CD1c-positive myeloid dendritic cell (primary cell): ENCODE measurements around the gene TUBB6.

Source experiments
- DNase-seq: peaks from one replicate; pipeline ENCODE4 v3.0.0-alpha.2; 2016; ENCODE audit errors: extremely low spot score

The TUBB6 gene

DNA sequence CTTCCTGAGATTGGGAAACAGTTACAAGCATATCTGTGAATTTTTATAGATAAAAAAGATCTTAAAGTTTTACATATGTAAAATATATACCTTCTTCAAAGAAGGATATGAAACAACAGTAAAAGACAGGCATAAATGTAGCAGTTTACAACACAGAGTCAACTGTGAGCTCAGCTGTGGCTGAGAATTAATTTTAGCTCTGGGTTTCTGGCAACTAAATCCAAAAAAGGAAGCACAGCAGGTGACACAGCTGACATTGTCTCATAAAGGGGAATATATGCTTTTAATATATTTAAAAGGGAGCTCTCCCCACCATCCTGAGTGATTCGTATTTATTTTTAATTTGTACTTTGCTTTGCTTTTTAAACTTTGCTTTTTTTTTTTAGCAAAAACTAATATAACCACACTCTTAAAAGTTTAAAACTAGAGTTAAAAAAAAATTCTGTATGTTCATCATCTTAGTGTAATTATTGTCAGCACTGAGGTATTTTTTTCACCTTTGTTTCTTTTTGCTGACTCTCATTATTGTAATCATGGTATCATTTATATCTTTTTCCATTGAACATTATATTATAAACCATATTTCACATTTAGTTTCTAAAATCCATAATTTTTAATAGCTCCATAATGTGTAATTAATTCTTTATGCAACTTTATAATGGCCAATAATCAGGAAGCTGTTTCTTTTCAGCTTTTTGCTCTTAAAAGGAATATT lies 6.7 kb downstream of the TUBB6 start:
- peak; percentile 40 for DNase-seq

DNA sequence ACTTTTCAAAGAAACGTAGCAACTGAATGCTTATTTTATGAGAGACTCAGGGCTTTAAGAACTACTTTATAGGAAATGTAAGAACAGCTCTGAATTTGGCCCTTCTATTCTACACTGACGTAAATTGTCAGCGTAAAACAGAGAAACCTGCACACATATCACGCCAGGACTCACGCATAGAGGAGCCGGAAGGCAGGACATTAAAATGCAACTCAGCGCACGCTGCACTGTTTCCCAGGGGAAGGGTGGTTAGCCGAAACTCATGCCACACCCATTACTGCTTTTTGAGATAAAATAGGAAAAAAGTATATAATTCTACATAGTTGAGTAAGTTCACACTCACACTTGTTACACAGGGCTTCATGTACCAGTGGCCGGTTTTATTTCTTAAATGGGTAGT lies 7.4 kb downstream of the TUBB6 start:
- no peak for DNase-seq

DNA sequence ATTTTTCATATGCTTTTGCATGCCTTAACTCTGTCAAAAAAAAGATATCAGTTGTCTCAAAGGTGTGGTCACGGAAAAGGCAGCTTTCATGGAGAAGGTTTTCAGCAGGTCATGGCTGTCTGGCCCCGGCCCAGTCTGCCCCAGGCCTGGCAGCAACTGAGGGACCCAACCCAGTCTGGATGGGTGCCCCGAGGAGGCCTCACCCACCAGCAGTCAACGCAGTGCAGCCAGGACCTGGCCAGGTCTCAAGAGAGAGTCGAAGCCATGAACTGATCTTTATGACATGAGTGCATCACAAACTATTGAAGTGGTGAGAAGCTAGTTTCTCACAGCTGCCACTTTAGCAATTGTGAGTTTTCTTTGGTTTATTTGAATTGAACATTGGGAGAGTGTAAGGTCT lies 7.9 kb downstream of the TUBB6 start:
- no peak for DNase-seq

DNA sequence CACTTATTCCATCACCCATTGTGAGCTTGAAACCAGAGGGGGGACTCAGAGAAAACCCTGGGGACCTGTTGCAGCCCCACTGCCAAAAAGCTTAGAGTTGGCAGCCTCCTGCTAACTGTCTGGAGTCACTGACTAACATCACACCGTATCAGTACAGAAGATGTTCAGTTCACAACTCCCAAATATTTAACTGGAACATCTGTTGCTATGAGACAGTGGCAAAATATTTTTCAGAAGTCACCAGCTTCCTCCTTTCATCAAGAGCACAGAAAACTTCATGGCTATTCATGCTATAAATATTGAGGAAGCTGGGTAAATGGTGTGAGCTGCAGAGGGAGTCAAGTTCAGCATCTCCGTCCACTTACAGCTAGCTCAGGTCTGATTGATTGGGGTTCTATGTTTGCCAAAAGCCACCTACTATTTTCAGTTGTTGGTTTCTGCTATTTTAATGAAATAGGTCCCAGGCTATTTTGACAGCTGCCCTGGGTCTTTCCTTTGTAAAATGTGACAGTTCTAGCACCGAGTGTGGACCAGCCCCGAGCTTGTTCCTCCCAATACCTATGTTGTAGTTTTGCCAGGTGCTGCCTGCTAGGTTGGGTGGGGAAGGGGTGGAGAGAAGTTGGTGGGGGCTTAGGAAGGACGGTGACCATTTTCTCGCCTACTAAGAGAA lies 9.8 kb downstream of the TUBB6 start:
- peak; percentile 84 for DNase-seq

DNA sequence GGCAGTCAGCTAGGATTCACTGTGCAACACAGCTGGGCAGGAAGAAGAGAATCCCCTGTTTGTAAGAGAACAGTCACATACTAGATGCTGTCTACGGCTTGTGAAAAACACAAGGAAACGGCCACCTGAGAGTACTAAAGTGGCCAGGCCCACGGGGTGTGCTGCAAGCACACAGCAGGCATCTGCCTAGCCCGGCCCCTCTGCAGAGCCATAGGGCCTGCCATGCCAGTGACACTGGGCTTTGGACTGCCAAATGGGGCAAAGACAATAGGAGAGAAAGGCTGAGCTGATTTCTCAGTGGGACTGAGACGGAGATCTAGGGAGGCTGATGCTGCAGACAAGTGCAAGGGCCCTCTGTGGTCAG lies 10.3 kb downstream of the TUBB6 start:
- no peak for DNase-seq

DNA sequence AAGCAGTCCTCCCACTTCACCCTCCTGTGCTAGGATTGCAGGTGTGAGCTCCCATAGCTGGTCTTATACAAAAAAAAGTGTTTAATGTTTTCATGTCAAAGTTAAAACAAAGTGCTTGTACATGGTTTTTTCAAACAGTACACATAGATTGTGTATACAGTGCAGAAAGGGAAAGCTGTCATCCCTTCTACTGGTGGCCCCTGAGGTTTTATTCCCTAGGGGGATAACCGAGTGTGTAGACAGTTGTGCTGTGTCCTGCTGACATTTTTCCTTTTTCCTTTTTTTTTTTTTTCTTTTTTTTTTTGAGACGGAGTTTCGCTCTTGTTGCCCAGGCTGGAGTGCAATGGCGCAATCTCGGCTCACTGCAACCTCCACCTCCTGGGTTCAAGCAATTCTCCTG lies 10.8 kb downstream of the TUBB6 start:
- DNase-seq = no peak

DNA sequence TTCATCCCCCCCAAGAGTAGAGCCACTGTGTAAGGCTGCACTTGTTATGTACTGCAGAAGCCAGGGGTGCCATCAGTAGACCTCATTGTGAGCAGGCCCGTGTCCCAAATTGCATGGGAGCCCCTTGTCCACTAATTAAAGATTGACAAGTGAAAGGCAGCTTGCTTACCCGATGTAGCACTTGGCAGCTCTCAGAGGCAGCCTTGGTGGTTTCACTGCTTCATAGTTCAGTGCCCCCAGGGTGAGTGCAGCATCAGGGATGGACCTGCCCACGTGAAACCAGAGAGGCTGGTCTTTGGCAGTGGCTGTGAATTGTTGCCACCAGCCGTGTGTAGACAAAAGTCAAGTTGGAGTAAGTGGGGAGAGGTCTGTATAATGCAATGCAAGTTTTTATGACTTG lies 13.3 kb downstream of the TUBB6 start:
- DNase-seq = no peak

DNA sequence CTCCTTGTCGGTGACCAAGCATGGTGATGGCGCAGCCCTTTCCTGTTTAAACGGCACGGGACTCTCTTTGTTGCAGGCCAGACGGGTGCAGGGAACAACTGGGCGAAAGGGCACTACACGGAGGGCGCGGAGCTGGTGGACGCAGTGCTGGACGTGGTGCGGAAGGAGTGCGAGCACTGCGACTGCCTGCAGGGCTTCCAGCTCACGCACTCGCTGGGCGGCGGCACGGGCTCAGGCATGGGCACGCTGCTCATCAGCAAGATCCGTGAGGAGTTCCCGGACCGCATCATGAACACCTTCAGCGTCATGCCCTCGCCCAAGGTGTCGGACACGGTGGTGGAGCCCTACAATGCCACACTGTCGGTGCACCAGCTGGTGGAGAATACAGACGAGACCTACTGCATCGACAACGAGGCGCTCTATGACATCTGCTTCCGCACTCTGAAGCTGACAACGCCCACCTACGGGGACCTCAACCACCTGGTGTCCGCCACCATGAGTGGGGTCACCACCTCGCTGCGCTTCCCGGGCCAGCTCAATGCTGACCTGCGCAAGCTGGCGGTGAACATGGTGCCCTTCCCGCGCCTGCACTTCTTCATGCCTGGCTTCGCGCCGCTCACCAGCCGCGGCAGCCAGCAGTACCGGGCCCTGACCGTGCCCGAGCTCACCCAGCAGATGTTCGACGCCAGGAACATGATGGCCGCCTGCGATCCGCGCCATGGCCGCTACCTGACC lies 17.1 kb downstream of the TUBB6 start:
- DNase-seq = no peak

DNA sequence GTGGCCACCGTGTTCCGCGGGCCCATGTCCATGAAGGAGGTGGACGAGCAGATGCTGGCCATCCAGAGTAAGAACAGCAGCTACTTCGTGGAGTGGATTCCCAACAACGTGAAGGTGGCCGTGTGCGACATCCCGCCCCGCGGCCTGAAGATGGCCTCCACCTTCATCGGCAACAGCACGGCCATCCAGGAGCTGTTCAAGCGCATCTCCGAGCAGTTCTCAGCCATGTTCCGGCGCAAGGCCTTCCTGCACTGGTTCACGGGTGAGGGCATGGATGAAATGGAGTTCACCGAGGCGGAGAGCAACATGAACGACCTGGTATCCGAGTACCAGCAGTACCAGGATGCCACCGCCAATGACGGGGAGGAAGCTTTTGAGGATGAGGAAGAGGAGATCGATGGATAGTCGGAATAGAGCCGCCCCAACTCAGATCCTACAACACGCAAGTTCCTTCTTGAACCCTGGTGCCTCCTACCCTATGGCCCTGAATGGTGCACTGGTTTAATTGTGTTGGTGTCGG lies 17.7 kb downstream of the TUBB6 start:
- DNase-seq = no peak

DNA sequence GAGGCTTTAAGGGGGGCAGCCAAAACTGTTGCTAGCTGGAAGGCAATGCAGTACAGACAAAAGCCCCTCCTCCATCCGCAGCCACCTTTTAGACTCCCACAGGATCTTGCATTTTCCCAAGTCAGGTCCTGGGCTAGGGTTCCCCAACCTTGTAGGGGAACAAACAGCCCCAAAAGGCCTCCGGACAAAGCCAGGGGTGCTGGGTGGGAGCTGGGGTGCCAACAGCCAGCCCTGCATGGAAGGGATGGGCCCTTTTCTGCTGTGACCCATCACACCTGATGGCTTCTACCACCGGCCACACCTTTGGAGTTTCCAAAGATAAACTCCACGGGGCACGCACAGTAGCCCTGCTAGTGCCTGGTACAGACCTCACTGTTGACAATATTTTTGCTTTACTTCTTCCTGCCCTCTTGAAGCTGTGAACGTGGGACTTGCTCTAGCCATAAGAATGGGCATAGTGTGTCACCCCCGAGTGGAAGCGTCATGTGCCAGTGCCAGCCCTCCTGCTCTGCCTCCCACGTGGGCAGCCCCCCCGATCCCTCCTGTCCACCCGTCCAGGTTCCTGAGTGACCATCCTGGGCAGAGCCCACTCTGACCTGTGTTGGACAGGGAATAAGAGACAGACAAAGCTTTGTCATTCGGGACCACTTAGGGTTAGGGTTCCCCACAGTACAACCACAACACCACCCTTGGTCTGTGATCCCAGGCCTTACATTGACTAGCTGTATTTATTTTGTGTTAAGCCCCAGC lies 18.8 kb downstream of the TUBB6 start:
- DNase-seq = no peak

DNA sequence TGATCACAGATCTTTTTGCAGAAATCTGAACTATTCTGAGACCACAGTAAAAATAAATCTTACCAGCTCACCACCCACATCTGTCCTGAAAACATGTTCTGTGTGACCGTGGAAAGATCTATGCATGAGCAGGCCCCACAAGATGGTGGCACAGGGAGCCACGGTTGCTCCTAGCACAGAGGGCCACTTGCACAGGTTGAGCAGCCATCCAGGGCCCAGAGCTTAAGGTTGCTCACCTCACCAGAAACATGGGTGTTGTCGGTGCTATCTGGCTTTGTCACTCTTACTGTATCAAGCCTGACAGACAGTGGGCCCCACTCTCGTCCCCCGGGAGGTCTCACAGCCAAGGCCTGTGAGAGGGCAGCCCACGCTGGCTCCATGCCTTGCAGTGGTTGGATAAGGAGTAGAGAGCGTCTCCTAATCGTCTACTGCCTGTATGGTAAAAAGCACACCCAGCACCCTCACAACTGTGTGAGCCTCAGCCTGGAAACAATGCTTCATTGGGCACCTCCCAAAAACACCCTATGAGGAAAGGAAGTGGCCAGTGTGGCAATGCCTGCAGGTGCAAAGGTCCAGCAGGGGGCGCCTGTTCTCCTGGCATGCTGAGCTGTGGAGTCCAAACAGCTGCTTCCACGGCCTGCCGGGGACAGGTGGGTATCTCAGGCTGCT lies 19.6 kb downstream of the TUBB6 start:
- peak; percentile 81 for DNase-seq

DNA sequence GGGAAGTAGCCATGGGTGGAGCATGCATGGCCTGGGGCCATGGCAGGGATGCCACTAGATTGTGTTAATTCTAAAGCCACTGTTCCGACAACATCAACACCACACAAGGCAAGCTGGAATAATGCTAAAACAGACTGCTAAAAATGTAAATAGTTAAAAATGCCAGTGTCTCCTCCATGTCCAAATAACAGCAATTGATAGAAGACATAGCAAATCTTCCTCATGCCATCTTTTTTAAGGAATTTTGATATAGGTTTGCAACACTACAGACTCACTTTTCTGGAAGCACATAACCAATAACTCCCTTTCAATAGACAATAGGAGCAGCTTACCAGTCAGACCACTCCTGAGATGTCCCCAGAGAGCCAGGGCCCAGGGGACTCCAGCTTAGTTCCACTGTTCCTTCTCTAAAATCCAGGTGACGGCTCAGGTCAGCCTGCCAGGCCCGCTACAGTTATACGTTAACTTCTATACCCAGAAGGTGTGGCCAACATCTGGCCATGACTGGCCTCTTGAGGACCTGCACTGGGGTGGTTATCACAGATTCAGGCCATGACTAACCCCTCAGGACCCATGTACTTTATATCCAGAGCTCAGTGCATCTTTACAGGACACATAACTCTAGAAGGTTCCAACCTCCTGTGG lies 20.3 kb downstream of the TUBB6 start:
- DNase-seq = no peak

DNA sequence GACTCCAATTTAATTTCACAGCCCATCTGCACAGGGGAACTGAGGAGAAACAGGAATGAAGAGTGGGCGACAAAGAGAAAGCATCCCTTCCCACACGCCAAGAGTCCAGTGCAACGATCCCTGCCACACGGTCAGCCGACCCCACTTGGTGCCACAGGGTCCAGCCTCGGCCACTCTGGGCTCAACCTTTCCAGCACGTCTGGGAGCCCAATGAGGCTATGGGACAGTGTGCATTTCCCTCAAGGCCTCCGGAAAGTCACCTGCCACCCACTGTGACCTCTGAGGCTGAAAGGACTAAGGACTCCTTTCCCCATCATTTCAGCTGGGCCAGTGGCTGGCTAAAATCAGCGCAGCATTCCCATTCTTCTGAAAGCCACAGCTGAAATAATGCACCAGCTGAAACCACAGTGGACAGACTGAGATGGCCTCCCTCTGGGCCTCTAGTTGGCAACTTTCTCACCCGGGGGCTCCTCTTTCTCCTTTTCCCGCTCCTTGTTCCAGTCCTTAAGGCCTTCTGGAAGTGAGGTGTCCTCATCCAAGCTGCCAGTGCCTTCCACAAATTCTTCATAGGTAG lies 21.2 kb downstream of the TUBB6 start:
- DNase-seq = no peak

DNA sequence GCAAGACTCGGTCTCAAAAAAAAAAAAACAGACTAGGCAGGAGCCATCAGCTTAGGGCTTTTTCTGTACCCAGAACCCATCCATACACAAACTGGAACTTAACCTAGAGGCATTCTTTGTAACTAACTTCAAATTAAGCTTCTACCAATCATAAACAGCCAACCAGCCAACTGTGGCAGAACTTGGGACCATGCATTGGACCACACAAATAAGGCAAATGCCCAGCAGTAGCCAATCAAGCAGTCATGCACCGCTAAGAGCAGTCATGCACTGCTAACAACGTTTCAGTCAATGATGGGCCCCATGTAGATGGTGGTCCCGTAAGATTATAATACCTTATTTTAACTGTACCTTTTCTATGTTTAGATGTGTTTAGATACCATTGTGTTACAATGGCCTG lies 22.7 kb downstream of the TUBB6 start:
- no peak for DNase-seq

DNA sequence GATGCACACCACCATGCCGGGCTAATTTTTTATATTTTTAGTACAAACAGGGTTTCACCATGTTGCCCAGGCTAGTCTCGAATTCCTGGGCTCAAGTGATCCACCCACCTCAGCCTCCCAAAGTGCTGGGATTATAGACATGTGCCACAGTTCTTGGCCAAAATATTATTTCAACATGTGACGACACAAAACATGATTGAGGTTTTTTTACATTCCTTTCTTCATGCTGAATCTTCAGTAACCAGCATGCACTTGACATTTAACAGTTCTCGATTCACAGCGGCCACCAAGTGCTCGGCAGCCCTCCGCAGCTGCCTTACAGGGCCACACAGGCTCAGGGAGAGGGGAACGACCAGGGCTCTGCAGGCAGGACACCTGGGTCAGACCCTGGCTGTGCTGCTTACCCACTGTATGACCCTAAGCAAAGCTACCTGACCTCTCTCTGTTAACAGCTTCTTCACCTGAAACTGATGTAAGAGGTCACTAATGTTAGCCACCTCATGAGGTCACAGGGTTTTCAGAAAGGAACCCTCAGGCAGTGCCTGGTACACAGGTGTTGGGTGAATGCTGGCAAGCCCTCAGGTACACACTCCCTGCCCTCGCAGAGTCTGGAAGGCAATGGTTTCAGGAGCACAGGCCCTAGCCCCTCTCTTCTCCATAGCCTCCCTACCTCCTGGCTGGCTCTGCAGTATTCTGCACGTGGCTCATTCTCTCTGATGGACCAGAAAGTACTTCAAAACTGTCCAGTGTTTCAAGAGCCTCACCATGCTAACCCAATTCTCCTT lies 25.7 kb downstream of the TUBB6 start:
- no peak for DNase-seq

DNA sequence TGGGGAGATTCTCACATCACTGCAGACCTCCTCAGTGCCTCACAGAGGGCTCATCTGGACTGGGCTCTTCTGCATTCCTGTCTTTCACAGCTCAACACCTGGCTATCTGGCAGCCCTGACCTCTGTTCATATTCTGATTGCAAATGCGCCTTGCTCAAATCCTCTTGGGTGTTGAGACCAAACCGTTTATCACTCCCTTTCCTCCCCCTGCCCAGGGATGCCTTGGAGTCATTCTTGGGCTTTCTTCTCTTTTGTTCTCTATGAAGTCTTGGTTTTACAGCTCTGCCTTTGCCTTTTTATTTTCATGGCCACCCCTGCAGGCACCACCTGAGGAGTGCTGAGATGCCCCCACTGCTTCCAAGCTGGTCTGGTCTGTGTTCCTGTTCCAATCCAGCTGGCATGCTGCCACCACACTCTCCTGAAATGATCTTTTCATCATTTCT lies 26.3 kb downstream of the TUBB6 start:
- DNase-seq = no peak

DNA sequence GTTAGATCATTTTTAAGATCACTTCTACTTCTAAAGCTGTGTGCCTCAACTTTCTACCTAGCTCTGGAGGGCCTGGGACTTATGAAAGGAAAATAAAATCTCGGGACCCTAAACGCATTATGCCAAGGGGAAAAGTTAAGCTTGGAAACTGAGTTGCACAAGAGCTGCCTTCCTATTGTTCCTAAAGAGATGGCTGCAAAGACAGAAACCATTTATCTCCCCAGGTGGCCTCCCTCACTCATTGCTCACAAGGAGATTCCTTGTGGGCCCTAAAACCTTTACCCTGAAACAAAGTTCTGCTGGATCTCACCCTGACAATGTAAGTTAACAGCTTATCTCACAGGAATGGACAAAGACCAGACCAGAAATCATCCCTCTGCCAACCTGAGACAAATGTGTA lies 26.8 kb downstream of the TUBB6 start:
- DNase-seq = no peak

DNA sequence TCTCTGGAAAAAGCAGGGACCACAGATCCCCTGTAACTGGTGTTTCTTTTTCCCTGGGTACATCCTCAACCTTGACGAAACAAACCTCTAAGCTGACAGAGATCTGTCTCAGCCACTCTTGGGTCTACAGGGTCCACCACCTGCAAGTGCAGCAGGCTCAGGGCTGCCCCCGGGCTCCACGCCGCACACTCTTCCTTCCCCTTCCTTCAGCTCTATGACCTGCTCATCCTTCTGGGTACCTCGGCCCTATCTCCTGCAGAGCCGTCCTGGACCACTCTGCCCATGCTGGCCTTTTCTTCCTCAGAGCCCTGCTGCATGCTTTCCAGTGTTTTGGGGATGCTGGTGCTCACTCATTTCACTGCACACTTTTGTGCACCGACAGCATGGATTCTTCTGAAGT lies 27.5 kb downstream of the TUBB6 start:
- DNase-seq = no peak

DNA sequence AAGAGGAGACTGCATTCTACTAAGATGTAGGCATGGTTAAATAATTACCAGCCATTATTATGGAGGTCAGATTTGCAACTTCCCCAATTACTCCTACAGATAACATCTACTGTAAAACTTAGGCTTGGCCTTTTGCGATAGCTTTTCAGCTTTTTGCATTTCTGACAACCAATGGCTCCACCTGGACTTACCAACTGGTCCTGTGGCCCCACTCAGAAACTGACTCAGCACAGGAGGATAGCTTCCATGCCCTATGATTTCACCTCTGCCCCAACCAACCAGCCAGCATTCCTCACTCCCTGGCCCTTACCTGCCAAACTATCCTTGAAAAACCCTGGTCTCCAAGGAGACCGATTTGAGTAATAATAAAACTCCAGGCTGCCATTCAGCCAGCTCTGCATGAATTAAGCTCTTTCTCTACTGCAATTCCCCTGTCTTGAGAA lies 28.2 kb downstream of the TUBB6 start:
- no peak for DNase-seq

DNA sequence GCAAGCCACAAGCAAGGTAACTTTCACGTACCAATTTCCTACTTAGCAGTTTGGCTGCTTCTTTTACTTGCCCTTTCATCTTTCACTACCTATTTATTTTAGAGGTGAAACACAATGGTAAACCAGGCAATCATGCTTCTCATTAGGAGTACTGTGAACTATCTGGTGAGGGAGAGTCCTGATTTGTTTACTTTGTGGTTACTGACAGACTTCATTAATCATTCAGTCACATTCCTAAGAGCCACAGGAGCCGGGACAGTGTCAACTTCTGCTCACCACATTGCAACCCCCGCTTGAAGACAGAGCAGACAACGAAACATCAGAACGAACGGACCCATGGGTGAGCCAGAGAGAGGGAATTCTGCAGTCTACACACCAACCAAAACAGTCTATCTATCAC lies 28.8 kb downstream of the TUBB6 start:
- no peak for DNase-seq
